ENCODE data around the gene CD302.
"Not testable (repeated sequence)": the region's sequence is repeated elsewhere in the genome, so short reads cannot be mapped to it uniquely, and the experiment has no call there.

The CD302 gene

DNA sequence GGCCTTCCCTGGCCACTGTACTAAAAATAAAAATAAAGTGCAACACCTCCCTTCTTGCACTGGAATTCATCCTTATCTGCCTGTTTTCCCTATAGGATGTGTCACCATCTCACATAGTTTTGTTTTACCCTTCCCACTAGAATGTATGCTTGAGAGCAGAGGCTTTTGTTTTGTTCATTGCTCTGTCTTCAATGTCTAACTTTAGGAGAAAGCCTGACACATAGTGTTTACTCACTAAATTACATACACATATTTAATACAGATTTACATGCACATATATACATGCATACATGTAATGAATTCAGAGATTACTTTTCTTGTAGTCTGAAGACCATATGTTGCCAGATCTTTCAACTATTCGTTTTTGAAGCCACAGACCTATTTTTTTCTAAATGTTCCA is 23.0 kb downstream of the CD302 start:
- no peak overlapping the region for H3K27ac Mint-ChIP-seq
- H3K9me3 Mint-ChIP-seq: no peaks in the 10 kb centered on the region
- peaks cover 4% of the 10 kb centered on the region for H3K36me3 Mint-ChIP-seq
- no peaks in the 10 kb centered on the region for H3K27me3 Mint-ChIP-seq
- H3K4me1 Mint-ChIP-seq: peaks cover 6% of the 10 kb centered on the region
- H3K4me3 Mint-ChIP-seq: no peak overlapping the region

GRCh38 chr2:159774370-159774990 is 23.5 kb downstream of the CD302 start:
- Mint-ChIP-seq H3K9me3 (no peaks in the 10 kb centered on the region), H3K36me3 (peaks cover 4% of the 10 kb centered on the region), H3K4me3 (no peak overlapping the region), H3K27ac (peak overlapping the region; percentile 74), H3K27me3 (no peaks in the 10 kb centered on the region), H3K4me1 (peaks cover 3% of the 10 kb centered on the region)

DNA sequence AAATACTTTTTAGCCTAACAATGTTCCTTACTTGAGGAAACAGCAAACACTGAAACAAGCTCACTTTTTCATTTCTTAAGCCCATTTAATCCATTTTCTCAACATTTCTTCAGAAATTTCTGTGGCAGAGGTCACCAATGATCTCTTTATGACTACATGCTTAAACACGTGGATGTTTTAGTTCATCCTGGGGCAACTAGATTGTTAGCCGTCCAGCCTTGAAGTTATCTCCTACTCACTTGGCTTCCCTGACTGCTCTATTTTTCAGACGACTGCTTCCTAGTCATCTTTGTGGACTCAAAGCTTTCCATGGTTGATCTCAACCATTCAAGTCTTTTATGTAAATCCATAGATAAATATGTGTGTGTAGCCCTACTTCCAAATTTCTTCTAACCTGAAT is 24.1 kb downstream of the CD302 start:
- no peak overlapping the region for H3K4me3 Mint-ChIP-seq
- H3K4me1 Mint-ChIP-seq: peaks cover 3% of the 10 kb centered on the region
- no peaks in the 10 kb centered on the region for H3K9me3 Mint-ChIP-seq
- peaks cover 4% of the 10 kb centered on the region for H3K36me3 Mint-ChIP-seq
- H3K27ac Mint-ChIP-seq: peak overlapping the region; percentile 74
- no peaks in the 10 kb centered on the region for H3K27me3 Mint-ChIP-seq

GRCh38 chr2:159773426-159773825 is 24.6 kb downstream of the CD302 start:
- Mint-ChIP-seq H3K4me3 (no peak overlapping the region), H3K36me3 (peaks cover 4% of the 10 kb centered on the region), H3K4me1 (peaks cover 3% of the 10 kb centered on the region), H3K9me3 (no peaks in the 10 kb centered on the region), H3K27ac (peak overlapping the region; percentile 5), H3K27me3 (no peaks in the 10 kb centered on the region)

GRCh38 chr2:159769147-159769546 is 28.9 kb downstream of the CD302 start:
- Mint-ChIP-seq H3K4me1 (peaks cover 11% of the 10 kb centered on the region), H3K27ac (no peak overlapping the region), H3K27me3 (no peaks in the 10 kb centered on the region), H3K36me3 (peaks cover 10% of the 10 kb centered on the region), H3K4me3 (no peak overlapping the region), H3K9me3 (no peaks in the 10 kb centered on the region)

DNA sequence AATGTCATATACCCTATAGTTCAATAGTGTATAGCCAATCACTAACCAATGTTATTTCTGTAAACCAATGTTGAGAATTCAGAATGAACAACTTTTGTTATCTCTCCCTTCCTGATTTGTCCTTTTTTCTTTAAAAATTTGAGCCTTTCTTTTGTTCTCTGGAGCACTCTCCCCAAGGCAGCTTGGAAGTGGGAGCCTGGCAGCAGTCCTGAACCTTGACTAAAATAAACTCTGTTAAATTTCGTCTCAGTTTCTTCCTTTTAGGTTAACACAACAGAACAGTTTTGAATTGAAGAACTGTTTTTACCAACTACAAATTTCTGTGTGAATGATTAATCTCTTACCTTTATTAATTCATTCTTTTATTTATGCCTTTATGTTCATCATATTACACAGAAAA is 35.9 kb downstream of the CD302 start:
- H3K9me3 Mint-ChIP-seq: no peaks in the 10 kb centered on the region
- H3K27me3 Mint-ChIP-seq: no peaks in the 10 kb centered on the region
- H3K27ac Mint-ChIP-seq: no peak overlapping the region
- no peak overlapping the region for H3K4me3 Mint-ChIP-seq
- peaks cover 23% of the 10 kb centered on the region for H3K36me3 Mint-ChIP-seq
- H3K4me1 Mint-ChIP-seq: peaks cover 32% of the 10 kb centered on the region

DNA sequence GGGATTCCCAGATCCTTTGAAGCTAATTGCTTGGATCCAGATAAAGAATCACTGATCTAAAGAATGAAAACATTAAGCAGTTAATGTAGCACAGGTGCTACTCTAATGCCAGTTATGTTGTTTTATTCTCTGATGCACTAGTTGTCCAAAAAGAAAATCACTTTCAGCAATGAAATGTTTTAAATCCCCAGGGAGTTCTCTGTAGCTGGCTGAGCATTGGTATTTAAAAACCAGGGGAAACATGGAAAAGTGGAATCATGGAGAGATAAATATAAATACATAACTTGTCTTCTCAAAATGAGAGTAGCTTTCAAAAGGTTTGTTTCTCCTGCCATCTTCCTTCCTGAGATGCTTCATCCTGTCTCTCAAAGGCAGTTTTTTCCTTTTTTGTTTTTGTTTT is 37.7 kb downstream of the CD302 start:
- H3K27ac Mint-ChIP-seq: peak overlapping the region; percentile 55
- H3K27me3 Mint-ChIP-seq: no peaks in the 10 kb centered on the region
- no peak overlapping the region for H3K4me3 Mint-ChIP-seq
- H3K36me3 Mint-ChIP-seq: peaks cover 18% of the 10 kb centered on the region
- no peaks in the 10 kb centered on the region for H3K9me3 Mint-ChIP-seq
- H3K4me1 Mint-ChIP-seq: peaks cover 24% of the 10 kb centered on the region

DNA sequence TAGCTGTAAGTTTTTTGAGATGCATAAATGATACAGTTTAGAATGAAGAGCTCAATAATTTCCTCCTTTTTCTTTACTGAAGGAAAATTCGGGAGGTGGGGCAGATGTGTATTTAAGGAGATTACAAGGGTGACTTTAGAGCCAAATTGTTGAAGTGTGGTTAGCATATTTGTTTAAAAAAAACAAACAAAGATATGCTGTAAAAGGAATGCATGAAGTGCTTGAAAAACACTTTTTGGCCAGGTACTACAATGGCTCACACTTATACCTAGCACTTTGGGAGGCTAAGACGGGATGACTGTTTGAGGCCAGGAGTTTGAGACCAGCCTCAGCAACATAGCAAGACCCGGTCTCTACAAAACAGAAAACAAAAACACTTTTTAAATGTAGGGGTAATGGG is 38.4 kb downstream of the CD302 start:
- Mint-ChIP-seq H3K9me3 (no peaks in the 10 kb centered on the region), H3K4me3 (no peak overlapping the region), H3K4me1 (peaks cover 24% of the 10 kb centered on the region), H3K27me3 (no peaks in the 10 kb centered on the region), H3K27ac (no peak overlapping the region), H3K36me3 (peaks cover 18% of the 10 kb centered on the region)

DNA sequence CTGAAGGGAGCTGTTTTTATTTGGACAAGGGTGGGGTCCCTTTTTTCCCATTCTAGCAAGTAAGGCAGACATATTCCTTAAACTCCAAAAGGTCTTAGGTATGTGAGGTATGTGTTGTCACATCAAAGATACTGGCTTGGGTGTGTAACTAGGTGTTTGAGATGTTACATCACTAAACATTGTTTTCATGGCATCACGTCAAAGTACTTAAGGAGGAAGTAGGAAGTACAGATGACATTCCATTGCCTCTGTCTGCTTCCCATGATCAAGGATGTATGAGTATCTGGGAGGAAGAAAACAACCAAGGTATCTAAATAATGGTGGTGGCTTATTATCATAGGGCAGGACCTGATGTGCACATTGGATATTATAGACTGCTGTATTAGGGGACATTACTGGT is 39.3 kb downstream of the CD302 start:
- no peak overlapping the region for H3K4me3 Mint-ChIP-seq
- H3K27me3 Mint-ChIP-seq: no peaks in the 10 kb centered on the region
- H3K36me3 Mint-ChIP-seq: peaks cover 15% of the 10 kb centered on the region
- peaks cover 20% of the 10 kb centered on the region for H3K4me1 Mint-ChIP-seq
- no peaks in the 10 kb centered on the region for H3K9me3 Mint-ChIP-seq
- H3K27ac Mint-ChIP-seq: no peak overlapping the region

GRCh38 chr2:159758239-159758638 is 39.8 kb downstream of the CD302 start:
- Mint-ChIP-seq H3K27me3 (no peaks in the 10 kb centered on the region), H3K4me1 (peaks cover 17% of the 10 kb centered on the region), H3K36me3 (peaks cover 15% of the 10 kb centered on the region), H3K9me3 (no peaks in the 10 kb centered on the region), H3K4me3 (no peak overlapping the region), H3K27ac (no peak overlapping the region)

- no peaks in the 10 kb centered on the region for H3K27me3 Mint-ChIP-seq
- no peaks in the 10 kb centered on the region for H3K9me3 Mint-ChIP-seq
- no peak overlapping the region for H3K4me3 Mint-ChIP-seq
- H3K36me3 Mint-ChIP-seq: peaks cover 21% of the 10 kb centered on the region
- peaks cover 32% of the 10 kb centered on the region for H3K4me1 Mint-ChIP-seq
- no peak overlapping the region for H3K27ac Mint-ChIP-seq
Observed at GRCh38 chr2:159755788-159756187, 42.2 kb downstream of the CD302 start.

DNA sequence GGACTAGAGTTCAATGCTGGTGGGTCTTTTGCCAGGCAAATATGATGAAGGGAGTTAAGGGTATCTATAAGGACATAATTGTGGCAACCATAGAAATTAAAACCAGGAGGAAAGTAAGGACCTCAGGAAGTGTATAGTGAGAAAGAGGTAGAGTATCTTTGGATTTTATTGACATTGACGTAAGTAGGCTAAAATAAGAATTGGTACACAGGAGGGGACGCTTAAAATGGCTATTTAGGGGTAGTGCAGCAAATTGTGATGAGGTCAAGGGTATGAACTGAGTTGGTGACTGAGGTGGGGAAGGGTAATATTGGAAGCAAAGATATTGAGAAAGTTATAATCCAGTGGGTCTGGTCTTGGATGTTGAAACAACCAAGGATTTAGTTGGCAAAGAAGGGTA is 43.0 kb downstream of the CD302 start:
- H3K36me3 Mint-ChIP-seq: peaks cover 18% of the 10 kb centered on the region
- peaks cover 30% of the 10 kb centered on the region for H3K4me1 Mint-ChIP-seq
- H3K9me3 Mint-ChIP-seq: no peaks in the 10 kb centered on the region
- H3K27ac Mint-ChIP-seq: no peak overlapping the region
- no peaks in the 10 kb centered on the region for H3K27me3 Mint-ChIP-seq
- H3K4me3 Mint-ChIP-seq: no peak overlapping the region

- no peaks in the 10 kb centered on the region for H3K9me3 Mint-ChIP-seq
- peaks cover 16% of the 10 kb centered on the region for H3K36me3 Mint-ChIP-seq
- H3K27me3 Mint-ChIP-seq: no peaks in the 10 kb centered on the region
- peaks cover 30% of the 10 kb centered on the region for H3K4me1 Mint-ChIP-seq
- H3K4me3 Mint-ChIP-seq: no peak overlapping the region
- H3K27ac Mint-ChIP-seq: no peak overlapping the region
Observed at GRCh38 chr2:159753797-159754196, 44.2 kb downstream of the CD302 start.

GRCh38 chr2:159750873-159751272 is 47.1 kb downstream of the CD302 start:
- Mint-ChIP-seq H3K4me3 (no peak overlapping the region), H3K27ac (peak overlapping the region; percentile 49), H3K27me3 (no peaks in the 10 kb centered on the region), H3K4me1 (peaks cover 36% of the 10 kb centered on the region), H3K36me3 (peaks cover 22% of the 10 kb centered on the region), H3K9me3 (no peaks in the 10 kb centered on the region)

GRCh38 chr2:159748089-159748488 is 49.9 kb downstream of the CD302 start:
- Mint-ChIP-seq H3K9me3 (no peaks in the 10 kb centered on the region), H3K4me1 (peaks cover 39% of the 10 kb centered on the region), H3K4me3 (no peak overlapping the region), H3K36me3 (peaks cover 32% of the 10 kb centered on the region), H3K27ac (peak overlapping the region; percentile 10), H3K27me3 (no peaks in the 10 kb centered on the region)

GRCh38 chr2:159745237-159745636 is 52.8 kb downstream of the CD302 start:
- H3K4me3 Mint-ChIP-seq, H3K27ac Mint-ChIP-seq, H3K9me3 Mint-ChIP-seq, H3K27me3 Mint-ChIP-seq: not testable (repeated sequence)
- Mint-ChIP-seq H3K36me3 (peaks cover 28% of the 10 kb centered on the region), H3K4me1 (peaks cover 26% of the 10 kb centered on the region)

GRCh38 chr2:159744363-159744762 is 53.6 kb downstream of the CD302 start:
- Mint-ChIP-seq H3K9me3 (no peaks in the 10 kb centered on the region), H3K27ac (no peak overlapping the region), H3K27me3 (no peaks in the 10 kb centered on the region), H3K36me3 (peaks cover 32% of the 10 kb centered on the region), H3K4me3 (no peak overlapping the region), H3K4me1 (peaks cover 35% of the 10 kb centered on the region)
